HG03066 (cell line): Measurements from ENCODE around the gene KRTAP10-10.
"Not testable (repeated sequence)": the region's sequence is repeated elsewhere in the genome, so short reads cannot be mapped to it uniquely, and the experiment has no call there.

ENCODE experiments used
- ATAC-seq: cut with Tn5 transposase; IDR thresholded peaks from one replicate; pipeline ENCODE4 v1.9.1; 2021; ENCODE audit warnings: low read depth; ENCODE audit not compliant: unreplicated experiment

The KRTAP10-10 gene

DNA sequence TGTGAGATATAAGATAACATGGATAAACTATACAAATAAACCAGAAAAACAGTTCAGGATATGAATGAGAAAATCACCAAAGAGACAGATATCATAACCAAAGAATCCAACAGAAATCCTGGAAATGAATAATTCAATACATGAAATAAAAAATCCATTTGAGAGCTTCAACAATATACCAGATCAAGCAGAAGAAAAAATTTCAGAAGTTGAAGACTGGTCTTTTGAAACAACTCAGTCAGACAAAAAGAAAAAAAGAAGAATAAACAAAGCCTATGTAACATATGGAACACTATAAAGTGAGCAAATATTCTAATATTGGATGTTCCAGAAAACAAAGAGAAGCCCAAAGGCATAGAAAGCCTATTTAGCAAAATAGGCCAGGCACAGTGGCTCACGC lies 34.8 kb downstream of the KRTAP10-10 start:
- ATAC-seq: no peak

DNA sequence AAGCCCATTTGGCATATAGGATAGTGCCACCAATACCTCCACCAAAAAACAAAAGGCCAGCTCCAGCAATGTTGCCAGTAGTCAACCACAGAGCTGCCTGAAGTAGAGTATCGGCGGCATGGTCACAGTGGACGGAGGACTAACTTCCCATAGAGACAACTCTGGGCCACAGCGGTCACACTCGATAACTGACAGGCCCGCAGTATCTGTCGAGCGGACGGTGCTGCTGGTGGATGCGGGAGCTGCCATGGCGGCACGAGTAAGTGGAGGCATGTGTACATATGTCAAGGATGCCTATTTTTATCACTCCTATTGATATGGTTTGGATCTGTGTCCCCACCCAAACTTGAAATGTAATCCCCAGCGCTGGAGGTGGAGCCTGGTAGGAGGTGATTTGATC lies 40.7 kb downstream of the KRTAP10-10 start:
- no peak for ATAC-seq

DNA sequence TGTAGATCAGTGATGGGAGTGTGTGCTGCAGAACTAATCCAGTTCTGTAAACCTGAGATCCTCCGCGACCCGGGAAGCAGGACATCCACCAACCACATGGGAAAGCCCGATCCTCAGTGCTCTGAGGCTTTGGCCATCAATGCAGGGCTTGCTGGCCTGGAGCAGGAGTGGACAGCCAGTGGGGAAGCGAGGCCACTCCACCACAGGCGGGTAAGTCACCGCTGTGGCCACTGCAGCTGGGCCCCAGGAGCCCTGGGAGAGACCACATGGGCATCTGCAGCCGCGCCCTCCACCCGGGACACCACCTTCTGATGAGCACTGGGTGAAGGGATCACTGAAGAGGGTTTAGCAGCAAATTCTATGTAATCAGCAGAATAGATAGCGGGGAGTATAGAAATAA lies 44.0 kb downstream of the KRTAP10-10 start:
- no peak for ATAC-seq

DNA sequence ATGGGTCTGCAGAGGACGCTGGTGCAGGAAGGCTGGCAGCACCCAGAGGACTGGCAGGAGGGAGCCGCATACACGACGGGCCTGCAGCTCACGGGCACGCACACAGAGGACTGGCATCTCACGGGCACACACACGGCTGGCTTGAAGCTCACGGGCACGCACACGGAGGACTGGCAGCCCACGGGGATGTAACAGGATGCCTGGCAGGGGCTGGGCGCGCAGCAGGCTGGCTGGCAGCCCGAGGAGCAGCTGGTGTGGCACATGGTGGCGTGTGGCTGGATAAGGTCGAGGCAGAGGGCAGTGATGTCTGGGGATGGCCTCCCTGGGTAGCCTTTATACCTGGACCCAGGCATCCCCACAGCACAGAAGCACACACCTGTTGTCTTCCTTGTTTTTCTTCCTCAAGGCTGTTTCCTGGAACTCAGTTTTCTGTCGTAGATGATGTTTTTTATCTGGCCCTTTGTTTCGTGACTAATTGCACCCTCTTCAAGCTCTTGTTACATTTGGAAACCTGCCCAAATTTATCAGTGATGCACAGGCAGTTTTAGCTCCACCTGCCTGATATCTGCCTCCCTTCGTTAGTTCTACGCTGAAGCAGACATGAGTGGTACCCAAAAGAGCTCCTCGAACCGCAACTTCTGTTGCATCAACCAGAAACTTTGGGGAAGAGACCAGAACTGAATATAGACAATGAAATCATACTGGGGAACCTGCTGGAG lies 44.9 kb downstream of the KRTAP10-10 start, which contains the start of gene KRTAP12-1:
KRTAP12-1 (minus strand) TSS at position 303 of the 719 bp plus-strand sequence; CDS start at position 263, 40 bp downstream.
- no peak for ATAC-seq

DNA sequence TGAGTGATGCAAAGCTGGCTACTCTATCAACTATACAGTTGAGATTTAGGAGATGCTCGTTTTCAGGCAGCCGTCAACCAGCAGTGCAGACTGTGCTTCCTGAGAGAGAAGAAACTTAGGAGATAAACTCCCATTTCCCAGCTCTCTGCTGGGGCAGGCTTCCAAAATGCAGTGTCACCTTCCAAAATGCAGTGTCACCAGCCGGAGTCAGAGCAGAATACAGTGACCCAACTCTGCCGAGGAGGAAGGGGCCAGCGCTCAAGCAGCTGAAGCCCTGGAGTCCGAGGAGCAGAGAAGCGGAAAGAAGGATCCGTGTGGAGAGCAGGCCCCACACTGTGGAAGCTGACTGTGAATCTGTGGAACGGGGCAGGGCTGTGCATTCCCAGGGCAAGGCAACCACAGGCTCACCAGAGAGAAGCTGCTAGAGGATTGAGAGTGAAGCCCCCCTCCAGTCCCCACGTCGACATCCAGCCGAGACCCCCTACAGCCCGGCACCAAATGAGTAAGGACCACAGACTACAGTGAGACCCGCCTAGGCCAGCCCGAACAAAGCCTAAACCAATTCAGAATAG lies 45.5 kb downstream of the KRTAP10-10 start:
- ATAC-seq: no peak

DNA sequence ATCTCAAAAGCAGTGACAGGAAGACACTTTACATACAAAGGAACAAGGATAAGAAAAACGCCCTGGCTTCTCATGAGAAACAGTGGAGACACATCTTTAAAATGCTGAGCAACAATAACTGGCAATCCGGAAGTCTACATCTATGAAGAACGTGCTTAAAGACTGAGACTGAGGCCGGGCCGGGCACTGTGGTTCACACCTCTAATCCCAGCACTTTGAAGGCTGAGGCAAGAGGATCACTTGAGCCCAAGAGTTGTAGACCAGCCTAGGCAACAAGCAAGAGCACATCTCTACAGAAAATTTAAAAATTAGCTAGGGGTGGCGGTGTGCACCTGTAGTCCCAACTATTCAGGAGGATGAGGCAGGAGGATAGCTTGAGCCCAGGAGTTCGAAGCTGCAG lies 46.9 kb downstream of the KRTAP10-10 start:
- ATAC-seq: no peak

DNA sequence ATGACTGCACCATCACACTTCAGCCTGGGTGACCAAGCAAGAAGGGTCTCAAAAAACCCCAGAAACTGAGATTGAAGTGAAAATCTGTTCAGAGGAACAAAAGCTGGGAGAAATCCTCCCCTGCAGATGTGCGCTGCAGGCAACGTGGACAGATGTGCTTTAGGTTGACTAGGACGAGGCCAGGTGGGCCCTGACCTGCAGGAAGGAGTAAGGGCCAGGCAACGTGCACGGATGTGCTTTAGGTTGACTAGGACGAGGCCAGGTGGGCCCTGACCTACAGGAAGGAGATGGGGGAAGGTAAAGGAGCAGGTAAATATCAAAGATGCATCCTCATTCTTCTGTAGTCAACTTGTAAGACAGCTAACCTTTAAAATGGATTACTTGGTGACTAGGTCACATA lies 47.3 kb downstream of the KRTAP10-10 start:
- no peak for ATAC-seq

DNA sequence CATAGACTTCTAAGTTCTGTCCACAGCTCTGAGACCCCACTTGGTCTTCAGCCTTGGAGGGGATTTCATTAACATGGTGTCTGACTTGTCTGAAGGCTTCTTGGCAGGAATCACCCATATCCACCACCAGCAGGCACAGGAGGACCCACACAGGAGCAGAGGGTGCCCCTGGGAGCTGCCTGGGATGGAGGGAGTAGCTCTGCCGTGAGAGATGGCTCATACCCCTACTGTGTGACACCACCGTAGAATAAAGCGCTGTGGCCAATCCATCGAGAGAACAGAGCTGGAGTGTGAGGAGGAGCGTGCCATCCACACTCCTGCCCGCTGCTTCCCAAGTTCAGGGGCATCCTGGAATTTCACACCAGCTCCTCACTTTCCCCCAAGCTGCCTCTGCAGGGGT lies 47.9 kb downstream of the KRTAP10-10 start:
- not testable (repeated sequence) for ATAC-seq

DNA sequence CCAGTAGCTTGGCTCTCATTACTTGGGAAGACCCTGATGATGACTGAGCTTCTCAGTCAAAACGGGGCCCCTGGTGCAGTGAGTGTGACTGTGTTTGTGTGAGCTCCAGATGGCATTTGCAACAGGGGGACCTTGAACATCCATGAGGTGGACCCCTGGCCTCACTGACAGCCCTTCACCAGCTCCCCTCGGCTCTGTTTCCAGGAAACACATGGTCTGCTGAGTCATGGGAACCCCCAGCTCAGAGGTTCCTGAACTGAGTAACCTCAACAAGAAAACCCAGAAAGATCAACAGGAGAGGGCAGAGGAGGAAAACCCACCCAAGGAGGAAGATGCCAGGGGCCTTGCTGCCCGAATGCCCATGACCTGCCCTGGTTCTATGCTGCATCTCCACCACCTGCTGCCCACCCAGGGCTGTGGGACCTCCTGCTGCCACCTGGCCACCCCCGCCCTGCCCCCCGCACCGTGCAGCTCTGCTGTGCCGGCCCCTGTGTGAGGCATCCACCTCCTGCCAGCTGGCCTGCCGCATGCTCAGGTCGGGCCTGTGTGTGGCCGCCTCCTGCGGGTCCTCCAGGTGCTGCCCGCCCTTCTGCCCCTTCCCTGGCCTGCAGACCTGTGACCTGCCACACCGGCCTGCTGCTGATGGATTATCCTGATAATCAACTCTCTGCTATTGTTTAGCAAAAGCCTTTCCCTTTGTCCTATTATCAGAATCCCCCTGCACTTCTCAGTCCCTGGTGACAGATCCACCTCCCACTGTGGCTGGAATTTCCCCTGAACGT lies 49.0 kb downstream of the KRTAP10-10 start:
- ATAC-seq: no peak

DNA sequence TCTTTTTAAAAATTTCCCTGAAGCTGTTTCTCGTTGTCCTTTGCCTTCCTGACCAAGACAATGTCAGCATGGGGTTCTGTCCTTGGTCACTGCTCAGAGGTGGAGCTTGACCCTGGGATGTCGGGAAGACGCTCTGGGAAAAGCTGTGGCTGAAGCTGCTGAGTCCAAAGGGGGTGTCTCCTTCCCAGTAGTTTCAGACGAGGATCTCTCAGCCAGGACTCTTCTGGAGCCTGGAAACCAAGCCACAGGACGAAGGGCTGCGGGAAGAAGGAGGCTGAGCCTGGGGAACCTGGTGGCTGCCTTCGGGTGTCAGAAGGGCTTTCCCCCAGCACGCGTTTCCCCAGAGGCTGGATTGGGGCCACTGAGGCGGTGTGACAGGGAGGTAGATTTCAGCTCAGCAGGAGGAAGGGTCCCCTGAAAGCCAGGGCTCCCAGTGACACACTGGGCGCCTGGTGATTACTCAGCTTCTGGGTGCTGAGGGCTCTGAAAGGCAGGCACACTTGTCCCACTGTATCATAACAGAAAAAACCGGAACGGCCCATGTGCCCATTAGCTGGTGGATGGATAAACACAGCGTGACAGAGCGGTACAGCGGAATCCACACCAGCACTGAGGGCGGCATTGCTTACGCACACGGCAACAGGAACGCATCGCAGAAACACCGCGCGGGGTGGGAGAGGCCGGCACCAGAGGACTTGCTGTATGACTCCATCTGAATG lies 49.8 kb downstream of the KRTAP10-10 start:
- ATAC-seq: no peak

DNA sequence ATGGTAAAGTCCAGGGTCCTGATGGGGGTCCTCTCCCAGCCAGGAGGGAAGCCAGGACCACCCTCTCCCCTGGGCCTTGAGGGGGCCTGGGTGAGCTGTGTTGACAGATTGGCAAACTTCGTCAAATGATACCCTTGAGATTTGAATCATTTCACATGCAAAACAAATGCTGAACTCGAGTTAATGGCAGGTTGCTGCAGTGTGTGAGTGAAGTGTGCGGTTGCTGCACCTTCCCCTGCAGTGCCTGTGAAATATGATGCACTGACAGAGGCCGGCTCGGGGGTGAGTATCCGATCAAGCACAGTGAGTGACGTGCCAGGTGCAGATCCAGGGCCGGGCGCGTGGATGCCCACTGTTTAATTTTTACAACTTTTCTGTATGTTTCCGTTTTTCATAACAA lies 50.5 kb downstream of the KRTAP10-10 start:
- no peak for ATAC-seq
